Putamen (tissue), 1 donor: ENCODE measurements around the gene PCAT7.
"Not testable (repeated sequence)": the region's sequence is repeated elsewhere in the genome, so short reads cannot be mapped to it uniquely, and the experiment has no call there.

Experiments used
- DNase-seq: peaks from one replicate; pipeline ENCODE4 v3.0.0-alpha.2; 2016; ENCODE audit warnings: low spot score

The PCAT7 gene

GRCh38 chr9:94554439-94555331 lies at the start of gene PCAT7:
Gene PCAT7 (plus strand): TSS chr9:94555083.
- DNase-seq, result no peak

- not testable (repeated sequence) for DNase-seq
These were observed 48.5 kb upstream of the PCAT7 start for GRCh38 chr9:94506370-94506769.

GRCh38 chr9:94507531-94508258 lies 47.2 kb upstream of the PCAT7 start:
- no peak for DNase-seq

- no peak for DNase-seq
These were observed 43.5 kb upstream of the PCAT7 start for GRCh38 chr9:94511134-94511954.

- no peak for DNase-seq
These were observed 43.0 kb upstream of the PCAT7 start for GRCh38 chr9:94511955-94512265.

- no peak for DNase-seq
These were observed 40.2 kb upstream of the PCAT7 start for GRCh38 chr9:94514722-94515121.

- no peak for DNase-seq
These were observed 37.6 kb upstream of the PCAT7 start for GRCh38 chr9:94517254-94517653.

- no peak for DNase-seq
These were observed 29.4 kb upstream of the PCAT7 start for GRCh38 chr9:94525396-94526035.

- no peak for DNase-seq
These were observed 28.6 kb upstream of the PCAT7 start for GRCh38 chr9:94526271-94526670.

- DNase-seq, result no peak
These were observed 27.9 kb upstream of the PCAT7 start for GRCh38 chr9:94526951-94527350.

- DNase-seq, result no peak
These were observed 26.0 kb upstream of the PCAT7 start for GRCh38 chr9:94528886-94529285.

GRCh38 chr9:94533155-94533554 lies 21.7 kb upstream of the PCAT7 start:
- DNase-seq, result no peak

- no peak for DNase-seq
These were observed 21.3 kb upstream of the PCAT7 start for GRCh38 chr9:94533601-94534000.

GRCh38 chr9:94534901-94535300 lies 20.0 kb upstream of the PCAT7 start:
- DNase-seq, result no peak

- no peak for DNase-seq
These were observed 16.0 kb upstream of the PCAT7 start for GRCh38 chr9:94538908-94539307.

- DNase-seq, result not testable (repeated sequence)
These were observed 10.5 kb upstream of the PCAT7 start for GRCh38 chr9:94544335-94544734.

- DNase-seq, result no peak
These were observed 8.9 kb upstream of the PCAT7 start for GRCh38 chr9:94545940-94546339.

- no peak for DNase-seq
These were observed 1.6 kb upstream of the PCAT7 start for GRCh38 chr9:94553029-94553938.

GRCh38 chr9:94554078-94554438 lies 825 bp upstream of the PCAT7 start:
- no peak for DNase-seq

- DNase-seq, result no peak
These were observed 2.5 kb downstream of the PCAT7 start for GRCh38 chr9:94557376-94557775.

GRCh38 chr9:94560237-94560636 lies 5.4 kb downstream of the PCAT7 start:
- DNase-seq, result no peak
